Loucy (cell line): ENCODE measurements around the gene MAP4K3.

Experiments used
- H2AFZ ChIP-seq: fragments of 200-600 bp; sonication (generic); 2 replicates; pipeline ENCODE4 v1.6.0; 2016; ENCODE audit warnings: antibody characterized with exemption, mild to moderate bottlenecking, low read length, moderate library complexity
- H3F3A ChIP-seq: fragments of 200-600 bp; 2 replicates; pipeline ENCODE4 v1.6.0; 2016; ENCODE audit warnings: antibody characterized with exemption, low read depth, mild to moderate bottlenecking
- H3K27me3 ChIP-seq: fragments of 200-600 bp; sonication (generic); 2 replicates; pipeline ENCODE4 v1.6.1; 2014; ENCODE audit warnings: low read length, mild to moderate bottlenecking; ENCODE audit not compliant: insufficient read depth, poor library complexity, severe bottlenecking
- H3K36me3 ChIP-seq: fragments of 200-600 bp; sonication (generic); 2 replicates; pipeline ENCODE4 v1.6.1; 2016; ENCODE audit warnings: low read length; ENCODE audit not compliant: insufficient read depth
- H3K4me1 ChIP-seq: fragments of 200-600 bp; sonication (generic); 2 replicates; pipeline ENCODE4 v1.5.1; 2014; ENCODE audit warnings: low read length, mild to moderate bottlenecking; ENCODE audit not compliant: insufficient read depth, poor library complexity, severe bottlenecking
- H3K4me2 ChIP-seq: fragments of 200-600 bp; sonication (generic); 2 replicates; pipeline ENCODE4 v1.6.0; 2014; ENCODE audit warnings: antibody characterized with exemption, low read length, low read depth, mild to moderate bottlenecking; ENCODE audit not compliant: poor library complexity, severe bottlenecking
- H3K4me3 ChIP-seq: fragments of 200-600 bp; sonication (generic); 2 replicates; pipeline ENCODE4 v1.5.1; 2014; ENCODE audit warnings: low read length, mild to moderate bottlenecking, mixed read lengths; ENCODE audit not compliant: poor library complexity, severe bottlenecking
- H3K79me2 ChIP-seq: fragments of 200-600 bp; sonication (generic); 2 replicates; pipeline ENCODE4 v1.6.1; 2014; ENCODE audit warnings: low read length; ENCODE audit not compliant: insufficient read depth
- H3K9ac ChIP-seq: fragments of 200-600 bp; sonication (generic); 2 replicates; pipeline ENCODE4 v1.6.0; 2014; ENCODE audit warnings: mild to moderate bottlenecking, low read depth, low read length, moderate library complexity; ENCODE audit not compliant: poor library complexity, severe bottlenecking
- H3K9me2 ChIP-seq: fragments of 200-600 bp; sonication (generic); replicated peaks from 2 replicates; pipeline ENCODE4 v1.6.1; 2016; ENCODE audit warnings: low read depth, low read length, mixed read lengths
- H3K9me3 ChIP-seq: fragments of 200-600 bp; sonication (generic); 2 replicates; pipeline ENCODE4 v1.6.1; 2014; ENCODE audit warnings: mild to moderate bottlenecking, antibody characterized with exemption, low read length, low read depth; ENCODE audit not compliant: insufficient read depth
- H4K20me1 ChIP-seq: fragments of 200-600 bp; sonication (generic); 2 replicates; pipeline ENCODE4 v1.6.0; 2014; ENCODE audit warnings: antibody characterized with exemption, low read length, mild to moderate bottlenecking; ENCODE audit not compliant: insufficient read depth, poor library complexity, severe bottlenecking
- CTCF ChIP-seq: fragments of 200-600 bp; sonication (generic); conservative IDR thresholded peaks from 2 replicates; pipeline ENCODE4 v1.5.1; 2014; ENCODE audit warnings: mild to moderate bottlenecking, antibody characterized with exemption, low read length
- EZH2phosphoT487 ChIP-seq: fragments of 200-600 bp; IDR thresholded peaks from 2 replicates; pipeline ENCODE4 v1.6.1; 2018; ENCODE audit warnings: antibody characterized with exemption, mild to moderate bottlenecking, moderate library complexity, borderline replicate concordance

Gene MAP4K3

GRCh38 chr2:39468579-39469451 is 31.7 kb upstream of the MAP4K3 start:
- no peaks in the 10 kb centered on the region for H3K9me3 ChIP-seq
- H3K36me3 ChIP-seq = no peaks in the 10 kb centered on the region
- no peaks in the 10 kb centered on the region for H3F3A ChIP-seq
- H3K9me2 ChIP-seq = no peaks in the 10 kb centered on the region
- H4K20me1 ChIP-seq = no peaks in the 10 kb centered on the region
- no peaks in the 10 kb centered on the region for H3K4me1 ChIP-seq
- no peak overlapping the region for H3K9ac ChIP-seq
- H3K27me3 ChIP-seq = no peaks in the 10 kb centered on the region
- no peak overlapping the region for H3K4me2 ChIP-seq
- no peaks in the 10 kb centered on the region for H3K79me2 ChIP-seq
- H2AFZ ChIP-seq = no peak overlapping the region
- no peak overlapping the region for H3K4me3 ChIP-seq
- TF ChIP-seq EZH2phosphoT487 (no peak), CTCF (no peak)

- Histone ChIP-seq H3K79me2 (no peaks in the 10 kb centered on the region), H3K9me2 (no peaks in the 10 kb centered on the region), H3K4me2 (no peak overlapping the region), H4K20me1 (no peaks in the 10 kb centered on the region), H3K9me3 (no peaks in the 10 kb centered on the region), H3K27me3 (no peaks in the 10 kb centered on the region), H3F3A (no peaks in the 10 kb centered on the region), H3K4me1 (no peaks in the 10 kb centered on the region), H3K9ac (no peak overlapping the region), H3K4me3 (no peak overlapping the region), H3K36me3 (no peaks in the 10 kb centered on the region), H2AFZ (no peak overlapping the region)
- TF ChIP-seq EZH2phosphoT487 (no peak), CTCF (no peak)
These were observed 29.2 kb upstream of the MAP4K3 start for GRCh38 chr2:39466311-39466710.

GRCh38 chr2:39464864-39465263 is 27.8 kb upstream of the MAP4K3 start:
- Histone ChIP-seq H3K9me3 (no peaks in the 10 kb centered on the region), H2AFZ (no peak overlapping the region), H3K9me2 (no peaks in the 10 kb centered on the region), H3F3A (no peaks in the 10 kb centered on the region), H3K4me3 (no peak overlapping the region), H3K27me3 (no peaks in the 10 kb centered on the region), H3K9ac (no peak overlapping the region), H3K4me2 (no peak overlapping the region), H3K4me1 (no peaks in the 10 kb centered on the region), H3K36me3 (no peaks in the 10 kb centered on the region), H4K20me1 (no peaks in the 10 kb centered on the region), H3K79me2 (no peaks in the 10 kb centered on the region)
- TF ChIP-seq CTCF (no peak), EZH2phosphoT487 (no peak)
